A549 (cell line): ENCODE measurements around the gene LRRC8C. TPM values are rescaled to one million over a fixed set of nuclear protein-coding genes. Genes with fewer than 3 reads are reported as not detected.

Experiments used
- ATAC-seq, 2 experiments: fragments of 200-7000 bp in 1 of 2; fragments of >200 bp in 1 of 2; cut with Nextera tagmentation in 1 of 2; cut with Tn5 transposase in 1 of 2; 3 replicates each; pipeline versions ENCODE4 v1.8.0 to v1.9.1; 2018 to 2020; ENCODE audit warnings: mild to moderate bottlenecking in 1 of 2, moderate library complexity in 1 of 2
- CTCF ChIA-PET: fragments of 300-600 bp; sonication (Branson Sonifier 250); formaldehyde crosslinking; extraction: SDS; loops from one replicate; lab custom pipeline; 2021; ENCODE audit warnings: antibody characterized with exemption, inconsistent platforms; lab: Yijun Ruan, JAX
- POLR2A ChIA-PET: fragments of 350-600 bp; formaldehyde crosslinking; extraction: SDS; loops from one replicate; lab custom pipeline; 2021; ENCODE audit warnings: antibody characterized with exemption, inconsistent platforms; lab: Yijun Ruan, JAX
- DNase-seq, 2 experiments: peaks; one replicate each; pipeline versions ENCODE4 v3.0.0 to v3.0.0-alpha.2; 2011 to 2016; ENCODE audit warnings: low read depth in 1 of 2, low spot score in 1 of 2
- FAIRE-seq: peaks from 2 replicates; lab custom pipeline; 2011; peaks lifted over from hg19 to GRCh38; lab: Jason Lieb, UNC
- H3K27ac ChIP-seq, 2 experiments: fragments of >200 bp; sonication (Bioruptor Twin); formaldehyde crosslinking; 3 replicates each; pipeline ENCODE4 v1.5.1; 2016 to 2017
- H3K4me1 ChIP-seq: fragments of >200 bp; sonication (Bioruptor Twin); formaldehyde crosslinking; 3 replicates; pipeline ENCODE4 v1.6.1; 2016
- H3K4me2 ChIP-seq: fragments of >200 bp; sonication (Bioruptor Twin); formaldehyde crosslinking; 3 replicates; pipeline ENCODE4 v1.6.1; 2016
- H3K4me3 ChIP-seq: fragments of >200 bp; sonication (Bioruptor Twin); formaldehyde crosslinking; 3 replicates; pipeline ENCODE4 v1.5.1; 2016
- H3K9me3 ChIP-seq: fragments of >200 bp; sonication (Bioruptor Twin); formaldehyde crosslinking; 3 replicates; pipeline ENCODE4 v1.6.1; 2016
- CBX8 ChIP-seq: fragments of 200-600 bp; sonication (generic); IDR thresholded peaks from 2 replicates; pipeline ENCODE4 v1.6.1; 2016
- E2F6 ChIP-seq: IDR thresholded peaks from 2 replicates; pipeline ENCODE4 v1.6.1; 2012; ENCODE audit warnings: low read depth, borderline replicate concordance
- EHMT2 ChIP-seq: fragments of 200-600 bp; sonication (generic); IDR thresholded peaks from 2 replicates; pipeline ENCODE4 v1.6.1; 2016; ENCODE audit warnings: antibody characterized with exemption, low read depth, mild to moderate bottlenecking, moderate library complexity
- ESRRA ChIP-seq: fragments of 150-350 bp; IDR thresholded peaks from 2 replicates; pipeline ENCODE4 v1.6.1; 2014; ENCODE audit warnings: mild to moderate bottlenecking, low read length, borderline replicate concordance
- HES2 ChIP-seq: fragments of >200 bp; sonication (Bioruptor Twin); formaldehyde crosslinking; IDR thresholded peaks from 2 replicates; pipeline ENCODE4 v1.6.1; 2016
- HOXB13 ChIP-seq: fragments of 250-450 bp; sonication (Bioruptor Pico); IDR thresholded peaks from 2 replicates; pipeline ENCODE4 v1.5.0; 2020; ENCODE audit warnings: low read depth, mild to moderate bottlenecking, moderate library complexity
- JUNB ChIP-seq: fragments of >200 bp; sonication (Bioruptor Twin); formaldehyde crosslinking; IDR thresholded peaks from 2 replicates; pipeline ENCODE4 v1.6.1; 2016
- MYC ChIP-seq: IDR thresholded peaks from 2 replicates; pipeline ENCODE4 v1.6.1; 2012; ENCODE audit warnings: mild to moderate bottlenecking, inconsistent platforms, low read length, improper control_type of control experiment, borderline replicate concordance
- NR3C1 ChIP-seq: fragments of >200 bp; sonication (Bioruptor Twin); formaldehyde crosslinking; IDR thresholded peaks from 3 replicates; pipeline ENCODE4 v1.6.1; 2017
- PHF8 ChIP-seq: fragments of 200-600 bp; sonication (generic); IDR thresholded peaks from 2 replicates; pipeline ENCODE4 v1.6.1; 2016; ENCODE audit warnings: low read depth, mild to moderate bottlenecking, antibody characterized with exemption, moderate library complexity, borderline replicate concordance
- RCOR1 ChIP-seq: fragments of 150-350 bp; IDR thresholded peaks from 2 replicates; pipeline ENCODE4 v1.6.1; 2014; ENCODE audit warnings: antibody characterized with exemption, low read length, low read depth
- RNF2 ChIP-seq: fragments of 200-600 bp; sonication (generic); IDR thresholded peaks from 2 replicates; pipeline ENCODE4 v1.6.1; 2016; ENCODE audit warnings: low read depth, mild to moderate bottlenecking, antibody characterized with exemption, moderate library complexity, borderline replicate concordance
- ZC3H11A ChIP-seq: fragments of 450-650 bp; IDR thresholded peaks from 2 replicates; pipeline ENCODE4 v1.6.1; 2014; ENCODE audit warnings: antibody characterized with exemption, mild to moderate bottlenecking
- ZSCAN20 ChIP-seq: fragments of 250-450 bp; sonication (Bioruptor Pico); IDR thresholded peaks from 2 replicates; pipeline ENCODE4 v1.8.0; 2022; ENCODE audit warnings: mild to moderate bottlenecking, moderate library complexity
- WGBS: methylation state at CpG from one replicate; pipeline ENCODE4 v1.1.6; 2017; ENCODE audit errors: missing lambda C conversion rate; 5-methylcytosine and 5-hydroxymethylcytosine counted together
- polyA plus RNA-seq, 4 experiments: library from polyadenylated mRNA; depleted of rRNA in 3 of 4; stranded (reverse); fragments of >200 nt; fragmentation: RNase III in 1 of 4; extraction: RNeasy Plus Mini Kit Qiagen cat#74134 plus additional on column Dnase treatment in 1 of 4; gene quantifications; 2 replicates in 3 of 4; 3 replicates in 1 of 4; pipeline ENCODE4 v1.2.3, GENCODE V29; 2011 to 2017
- TF ChIP-seq, protein P1 (sequence below): fragments of >200 bp; sonication (Bioruptor Twin); formaldehyde crosslinking; IDR thresholded peaks from 3 replicates; pipeline ENCODE4 v1.6.1; 2016
- TF ChIP-seq, protein P2 (sequence below): fragments of 450-650 bp; IDR thresholded peaks from 2 replicates; pipeline ENCODE4 v1.6.1; 2014; ENCODE audit warnings: antibody characterized with exemption

Gene LRRC8C
- polyA plus RNA-seq, 2 of the 4 experiments (the other 2 are of a cell fraction) = 6.3 to 15.9 TPM

DNA sequence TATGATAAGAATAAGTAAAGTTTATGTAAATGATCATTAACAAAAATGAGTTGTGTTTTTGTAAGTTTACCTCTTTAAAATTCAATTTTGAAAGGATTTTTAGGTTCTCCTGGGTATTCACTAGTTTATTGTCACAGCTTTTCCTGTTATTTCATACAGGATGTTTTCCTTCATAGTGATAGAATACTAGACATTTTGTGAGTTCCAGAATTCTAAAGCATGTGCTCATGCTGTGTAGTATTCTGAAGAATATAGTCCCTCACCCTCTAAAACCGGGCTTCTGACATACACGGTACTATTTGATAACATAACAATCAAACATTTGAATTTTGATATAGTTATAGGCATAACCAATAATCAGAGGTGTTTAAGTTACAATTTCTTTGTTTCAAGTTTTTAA, 10.7 kb downstream of the LRRC8C start:
- Histone ChIP-seq H3K4me3 (no peak overlapping the region), H3K4me2 (no peak overlapping the region), H3K27ac (no peak overlapping the region), H3K9me3 (peaks cover 8% of the 10 kb centered on the region), H3K4me1 (peaks cover 10% of the 10 kb centered on the region; the same call in 1 of the 3 replicates)
- TF ChIP-seq RNF2 = no peak
- no peak for TF ChIP-seq HES2
- TF ChIP-seq E2F6 = no peak
- TF ChIP-seq ESRRA = no peak
- 97% methylated on average over 2 of the region's 2 CpGs for WGBS
- ATAC-seq = no peak
- no peak for DNase-seq
- no peak for FAIRE-seq
- POLR2A ChIA-PET = no interaction called here
- CTCF ChIA-PET = interaction anchor here (1.0 to 3.0 kb wide), 2 partner anchors 17 to 120 kb away, joined by 3 to 9 read pairs; no protein-coding TSS in a partner anchor

- Histone ChIP-seq H3K4me2 (no peak overlapping the region), H3K4me3 (no peak overlapping the region), H3K4me1 (peaks cover 10% of the 10 kb centered on the region; the same call in 1 of the 3 replicates), H3K27ac (no peak overlapping the region), H3K9me3 (peaks cover 8% of the 10 kb centered on the region)
- DNase-seq (no peak), ATAC-seq (no peak), FAIRE-seq (no peak)
- TF ChIP-seq RCOR1 (no peak), MYC (no peak), E2F6 (no peak)
- TF ChIP-seq, protein P1, sequence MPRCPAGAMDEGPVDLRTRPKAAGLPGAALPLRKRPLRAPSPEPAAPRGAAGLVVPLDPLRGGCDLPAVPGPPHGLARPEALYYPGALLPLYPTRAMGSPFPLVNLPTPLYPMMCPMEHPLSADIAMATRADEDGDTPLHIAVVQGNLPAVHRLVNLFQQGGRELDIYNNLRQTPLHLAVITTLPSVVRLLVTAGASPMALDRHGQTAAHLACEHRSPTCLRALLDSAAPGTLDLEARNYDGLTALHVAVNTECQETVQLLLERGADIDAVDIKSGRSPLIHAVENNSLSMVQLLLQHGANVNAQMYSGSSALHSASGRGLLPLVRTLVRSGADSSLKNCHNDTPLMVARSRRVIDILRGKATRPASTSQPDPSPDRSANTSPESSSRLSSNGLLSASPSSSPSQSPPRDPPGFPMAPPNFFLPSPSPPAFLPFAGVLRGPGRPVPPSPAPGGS = no peak
- ChIA-PET CTCF (interaction anchor here (1.0 to 3.0 kb wide), 3 partner anchors 11 to 119 kb away, joined by 3 to 9 read pairs (median 3); partner anchors contain the start of gene LRRC8C), POLR2A (no interaction called here)
- 75% methylated on average over 9 of the region's 9 CpGs for WGBS
Observed at GRCh38 chr1:89644119-89644814, 11.3 kb downstream of the LRRC8C start.

- no peaks in the 10 kb centered on the region; the same call in 2 of the 3 replicates for H3K4me1 ChIP-seq
- H3K9me3 ChIP-seq = peaks cover 8% of the 10 kb centered on the region
- no peak overlapping the region for H3K4me3 ChIP-seq
- H3K4me2 ChIP-seq = no peak overlapping the region
- ATAC-seq = no peak
- no peak for DNase-seq
- CTCF ChIA-PET = interaction anchor here (1.6 kb wide), 1 partner anchor 117 kb away, joined by 3 read pairs; no protein-coding TSS in a partner anchor
- no peak for TF ChIP-seq CBX8
- TF ChIP-seq ZC3H11A = no peak
- TF ChIP-seq HOXB13 (CRISPR knock-in tag) = no peak
- no peak for TF ChIP-seq PHF8
- no peak for TF ChIP-seq EHMT2
- no peak for TF ChIP-seq ZSCAN20 (CRISPR knock-in tag)
- no peak for TF ChIP-seq JUNB
- TF ChIP-seq, all 56 proteins: peak for 0
- WGBS = 0% methylated on average over 1 of the region's 1 CpG
- POLR2A ChIA-PET = no interaction called here
- H3K27ac ChIP-seq = no peak overlapping the region
- no peak for FAIRE-seq
Observed at GRCh38 chr1:89646259-89646658, 13.3 kb downstream of the LRRC8C start.

DNA sequence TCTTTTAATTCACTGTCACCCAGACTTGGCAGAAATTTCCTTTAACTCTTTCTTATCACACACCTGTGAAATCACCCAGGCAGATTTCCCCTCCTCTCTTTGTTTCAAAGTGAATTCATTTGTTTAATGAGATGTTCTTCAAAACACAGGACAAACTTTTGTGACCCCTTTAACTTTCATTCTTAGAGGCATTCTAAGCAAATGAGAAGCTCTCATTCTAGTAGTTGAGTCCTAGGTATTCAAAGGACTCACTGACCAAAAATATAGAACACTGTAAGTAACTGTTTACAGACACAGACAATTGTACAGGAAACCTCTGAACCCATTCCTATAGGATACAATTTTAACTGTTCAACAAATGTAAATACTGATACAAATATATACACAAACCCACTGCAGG, 16.9 kb downstream of the LRRC8C start:
- DNase-seq (no peak), FAIRE-seq (no peak), ATAC-seq (no peak)
- ChIA-PET POLR2A (no interaction called here), CTCF (interaction anchor here (0.7 kb wide), 1 partner anchor 33 kb away, joined by 3 read pairs; no protein-coding TSS in a partner anchor)
- Histone ChIP-seq H3K9me3 (peaks cover 8% of the 10 kb centered on the region), H3K27ac (no peak overlapping the region), H3K4me2 (no peak overlapping the region), H3K4me1 (no peaks in the 10 kb centered on the region), H3K4me3 (no peak overlapping the region)
- TF ChIP-seq, protein P2, sequence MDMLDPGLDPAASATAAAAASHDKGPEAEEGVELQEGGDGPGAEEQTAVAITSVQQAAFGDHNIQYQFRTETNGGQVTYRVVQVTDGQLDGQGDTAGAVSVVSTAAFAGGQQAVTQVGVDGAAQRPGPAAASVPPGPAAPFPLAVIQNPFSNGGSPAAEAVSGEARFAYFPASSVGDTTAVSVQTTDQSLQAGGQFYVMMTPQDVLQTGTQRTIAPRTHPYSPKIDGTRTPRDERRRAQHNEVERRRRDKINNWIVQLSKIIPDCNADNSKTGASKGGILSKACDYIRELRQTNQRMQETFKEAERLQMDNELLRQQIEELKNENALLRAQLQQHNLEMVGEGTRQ = no peak
- no peak for TF ChIP-seq NR3C1
